NCI-H524 (cell line): ENCODE data around the gene GRM3.
A peak's percentile ranks its signal among the peaks of the same experiment; 100 is the strongest.

Source experiments
- DNase-seq, 2 experiments: peaks; one replicate each; lab custom pipeline; 2025; lab: John Stamatoyannopoulos, UW

The GRM3 gene

DNA sequence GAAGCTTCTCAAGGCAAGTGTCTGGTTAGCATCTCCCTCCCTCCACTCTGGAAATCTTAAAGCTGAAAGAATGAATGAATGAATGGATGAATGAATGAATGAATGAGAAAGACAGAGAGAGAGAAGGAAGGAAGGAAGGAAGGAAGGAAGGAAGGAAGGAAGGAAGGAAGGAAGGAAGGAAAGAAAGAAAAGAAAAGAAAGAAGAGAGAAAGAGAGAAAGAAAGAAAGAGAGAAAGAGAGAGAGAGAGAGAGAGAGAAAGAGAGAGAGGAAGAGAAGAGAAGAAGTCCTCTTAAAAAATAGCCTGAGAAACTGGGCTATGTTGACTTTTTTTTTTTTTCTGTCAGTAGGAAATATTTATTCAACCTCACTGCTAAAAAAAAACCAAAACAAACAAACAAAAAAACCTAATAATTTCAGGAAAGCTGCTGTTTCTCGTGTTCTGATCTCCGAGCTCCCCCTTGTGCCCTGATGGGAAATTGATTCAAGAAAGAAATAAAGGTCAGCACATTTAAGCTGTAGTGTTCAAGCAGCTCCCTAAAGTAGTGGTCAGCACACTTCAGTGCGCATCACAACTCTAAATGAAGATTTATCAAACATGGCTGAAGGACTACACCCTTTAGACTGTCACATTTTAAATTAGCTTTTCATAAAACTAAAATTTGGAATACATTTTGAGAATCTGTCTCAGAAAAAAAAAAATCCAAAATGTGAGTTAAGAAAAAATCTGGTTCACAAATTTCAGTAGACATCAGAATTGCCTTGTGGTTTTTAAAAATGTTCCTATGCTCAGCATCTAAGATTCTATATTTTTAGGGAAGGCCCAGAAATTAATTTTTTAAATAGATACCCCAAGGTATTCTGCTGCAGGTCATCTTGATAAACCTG lies 261.5 kb downstream of the GRM3 start:
- peak in 1 of 2 experiments; percentile 25 for DNase-seq

DNA sequence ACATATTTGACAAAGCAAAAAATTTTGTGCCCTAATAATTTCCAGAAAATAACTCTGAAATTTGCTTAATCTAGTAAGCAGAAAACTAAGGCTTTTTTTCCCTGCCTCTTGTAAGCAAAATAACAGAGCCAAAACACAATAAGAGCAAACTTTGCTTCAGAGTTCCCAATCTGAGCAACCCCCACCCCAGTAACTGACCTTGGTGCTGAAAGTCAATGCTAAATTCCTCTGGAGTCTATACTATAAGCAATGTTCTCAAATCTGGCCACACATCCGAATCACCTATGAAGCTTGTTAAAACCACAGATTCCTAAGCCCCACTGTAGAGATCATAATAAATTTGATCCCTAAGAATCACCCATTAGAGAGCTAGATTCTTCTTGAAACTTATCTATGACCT lies 265.2 kb downstream of the GRM3 start:
- no peak for DNase-seq

DNA sequence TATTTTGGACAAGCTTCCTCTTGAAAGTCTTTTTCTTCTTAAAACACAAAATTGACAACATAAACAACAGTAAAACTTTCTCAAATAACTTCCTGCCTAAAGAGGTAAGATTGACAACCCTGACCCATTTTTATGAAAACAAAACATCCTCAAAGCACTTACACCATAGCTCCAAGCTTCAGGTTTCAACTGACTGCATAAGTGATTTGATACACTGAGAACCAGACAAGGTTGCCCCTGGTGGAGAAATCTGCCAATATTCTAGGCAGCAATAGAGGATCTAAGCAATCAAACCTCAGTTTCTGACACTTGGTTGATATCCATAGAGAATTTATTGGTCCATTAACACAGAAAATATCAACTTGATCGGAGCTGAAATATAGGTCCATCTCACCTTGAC lies 267.9 kb downstream of the GRM3 start:
- peak in 1 of 2 experiments; percentile 20 for DNase-seq

DNA sequence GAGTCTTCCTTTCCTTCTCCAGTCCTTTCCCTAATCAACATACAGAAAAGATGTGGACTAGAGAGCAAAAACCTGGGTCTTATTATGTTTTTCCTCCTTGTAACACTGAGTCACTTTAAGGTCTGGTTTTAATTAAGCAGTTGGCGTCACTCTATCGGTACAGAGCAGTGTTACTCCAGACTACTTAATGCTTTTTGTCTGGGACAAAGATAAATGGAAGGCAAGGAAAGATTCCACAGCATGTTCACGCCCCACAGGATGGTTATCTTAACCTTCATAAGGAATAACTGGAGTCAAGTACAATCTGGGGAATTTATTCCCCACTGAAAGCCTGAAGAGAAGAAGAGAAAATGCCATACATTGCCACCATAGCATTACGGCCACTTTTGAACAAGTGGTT lies 270.0 kb downstream of the GRM3 start:
- DNase-seq, result no peak
